ENCODE results near the gene DSG3.

The DSG3 gene

DNA sequence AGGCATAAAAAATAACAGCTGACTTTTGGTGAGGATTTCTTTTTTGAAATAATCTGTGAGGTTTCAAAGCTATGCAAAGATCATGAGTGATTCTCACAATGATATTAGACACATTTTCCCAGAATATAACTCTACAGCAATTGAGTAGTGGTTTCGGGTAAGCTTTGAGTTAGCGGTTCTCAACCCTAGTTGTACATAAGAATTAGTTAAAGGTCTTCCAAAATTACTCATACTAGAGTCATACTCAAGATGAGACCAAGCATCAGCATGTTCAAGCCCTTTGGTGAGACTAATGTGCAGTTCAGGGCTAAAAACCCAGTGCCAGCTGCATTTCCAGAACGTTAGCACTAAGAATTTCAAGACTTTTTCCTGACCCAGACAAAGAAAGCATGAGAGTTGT lies 39.9 kb upstream of the DSG3 start:
- no peak overlapping the region for H3K27ac ChIP-seq
- TF ChIP-seq, protein P1, sequence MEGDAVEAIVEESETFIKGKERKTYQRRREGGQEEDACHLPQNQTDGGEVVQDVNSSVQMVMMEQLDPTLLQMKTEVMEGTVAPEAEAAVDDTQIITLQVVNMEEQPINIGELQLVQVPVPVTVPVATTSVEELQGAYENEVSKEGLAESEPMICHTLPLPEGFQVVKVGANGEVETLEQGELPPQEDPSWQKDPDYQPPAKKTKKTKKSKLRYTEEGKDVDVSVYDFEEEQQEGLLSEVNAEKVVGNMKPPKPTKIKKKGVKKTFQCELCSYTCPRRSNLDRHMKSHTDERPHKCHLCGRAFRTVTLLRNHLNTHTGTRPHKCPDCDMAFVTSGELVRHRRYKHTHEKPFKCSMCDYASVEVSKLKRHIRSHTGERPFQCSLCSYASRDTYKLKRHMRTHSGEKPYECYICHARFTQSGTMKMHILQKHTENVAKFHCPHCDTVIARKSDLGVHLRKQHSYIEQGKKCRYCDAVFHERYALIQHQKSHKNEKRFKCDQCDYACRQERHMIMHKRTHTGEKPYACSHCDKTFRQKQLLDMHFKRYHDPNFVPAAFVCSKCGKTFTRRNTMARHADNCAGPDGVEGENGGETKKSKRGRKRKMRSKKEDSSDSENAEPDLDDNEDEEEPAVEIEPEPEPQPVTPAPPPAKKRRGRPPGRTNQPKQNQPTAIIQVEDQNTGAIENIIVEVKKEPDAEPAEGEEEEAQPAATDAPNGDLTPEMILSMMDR (conservative IDR thresholded peaks at IDR 0.05) = no peak

DNA sequence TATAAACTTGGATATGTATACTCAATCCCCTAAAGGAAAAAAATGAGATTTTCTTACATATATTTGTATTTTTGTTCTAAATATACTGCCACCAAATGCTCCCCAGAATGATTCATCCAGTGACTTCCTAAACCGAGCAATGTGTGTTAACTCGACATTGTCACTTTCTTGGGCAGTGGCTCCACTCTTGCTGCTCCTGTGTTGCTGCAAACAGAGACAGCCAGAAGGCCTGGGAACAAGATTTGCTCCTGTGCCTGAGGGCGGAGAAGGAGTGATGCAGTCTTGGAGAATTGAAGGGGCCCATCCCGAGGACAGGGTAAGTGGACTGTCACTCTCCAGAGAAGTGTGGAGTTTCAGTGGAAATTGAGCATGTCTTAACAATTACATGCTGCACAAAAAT lies 38.3 kb upstream of the DSG3 start:
- TF ChIP-seq, protein P1 (conservative IDR thresholded peaks at IDR 0.05) = no peak
- no peak overlapping the region for H3K27ac ChIP-seq

DNA sequence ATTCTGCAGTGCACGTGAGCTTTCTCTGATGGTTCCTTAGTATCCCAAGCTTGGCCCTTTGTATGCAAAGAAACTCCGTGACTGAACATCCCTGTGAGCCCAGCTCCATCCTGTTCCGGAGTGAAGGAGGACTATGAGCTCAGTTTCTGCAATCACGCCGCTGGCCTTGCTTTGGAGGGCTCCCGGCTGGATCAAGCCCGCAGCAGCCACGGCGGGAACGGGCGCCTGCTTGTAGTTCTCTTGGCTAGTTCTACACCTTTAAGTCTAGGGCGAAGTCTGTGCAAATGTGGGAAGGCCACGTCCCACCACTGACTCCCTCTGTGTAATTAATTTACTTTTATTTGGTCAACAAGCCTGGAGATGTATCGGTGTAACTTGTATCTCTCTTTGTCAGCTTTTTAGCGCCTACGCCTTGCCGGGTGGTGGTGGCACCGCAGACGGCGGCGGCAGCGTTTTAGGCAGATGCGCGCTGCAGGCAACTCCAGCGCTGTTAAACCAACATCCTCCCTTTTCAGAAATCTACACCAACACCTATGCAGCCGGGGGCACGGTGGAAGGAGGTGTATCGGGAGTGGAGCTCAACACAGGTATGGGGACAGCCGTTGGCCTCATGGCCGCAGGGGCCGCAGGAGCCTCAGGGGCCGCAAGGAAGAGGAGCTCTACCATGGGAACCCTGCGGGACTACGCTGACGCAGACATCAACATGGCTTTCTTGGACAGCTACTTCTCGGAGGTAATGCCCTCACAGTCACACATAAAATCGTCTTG lies 36.6 kb upstream of the DSG3 start:
- H3K27ac ChIP-seq = no peak overlapping the region
- TF ChIP-seq, protein P1 (conservative IDR thresholded peaks at IDR 0.05) = no peak

DNA sequence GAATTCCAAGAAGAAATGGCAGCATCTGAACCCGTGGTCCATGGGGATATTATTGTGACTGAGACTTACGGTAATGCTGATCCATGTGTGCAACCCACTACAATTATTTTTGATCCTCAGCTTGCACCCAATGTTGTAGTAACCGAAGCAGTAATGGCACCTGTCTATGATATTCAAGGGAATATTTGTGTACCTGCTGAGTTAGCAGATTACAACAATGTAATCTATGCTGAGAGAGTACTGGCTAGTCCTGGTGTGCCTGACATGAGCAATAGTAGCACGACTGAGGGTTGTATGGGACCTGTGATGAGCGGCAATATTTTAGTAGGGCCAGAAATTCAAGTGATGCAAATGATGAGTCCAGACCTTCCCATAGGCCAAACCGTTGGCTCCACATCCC lies 34.4 kb upstream of the DSG3 start:
- TF ChIP-seq, protein P1 (conservative IDR thresholded peaks at IDR 0.05) = no peak
- H3K27ac ChIP-seq = no peak overlapping the region

DNA sequence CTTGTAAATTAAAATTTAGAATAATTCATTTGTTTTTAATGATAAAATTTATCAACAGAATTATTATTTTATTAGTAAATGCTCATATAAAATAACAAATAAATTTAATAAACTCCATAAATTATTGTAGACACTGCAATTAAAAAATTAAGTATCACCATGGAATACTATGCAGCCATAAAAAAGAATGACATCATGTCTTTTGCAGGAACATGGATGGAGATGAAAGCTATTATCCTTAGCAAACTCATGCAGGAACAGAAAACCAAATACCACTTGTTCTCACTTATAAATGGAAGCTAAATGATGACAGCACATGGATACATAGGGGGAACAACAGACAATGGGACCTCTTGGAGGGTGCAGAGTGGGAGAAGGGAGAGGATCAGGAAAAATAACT lies 29.7 kb upstream of the DSG3 start:
- TF ChIP-seq, protein P1 (conservative IDR thresholded peaks at IDR 0.05) = no peak
- H3K27ac ChIP-seq = no peak overlapping the region

DNA sequence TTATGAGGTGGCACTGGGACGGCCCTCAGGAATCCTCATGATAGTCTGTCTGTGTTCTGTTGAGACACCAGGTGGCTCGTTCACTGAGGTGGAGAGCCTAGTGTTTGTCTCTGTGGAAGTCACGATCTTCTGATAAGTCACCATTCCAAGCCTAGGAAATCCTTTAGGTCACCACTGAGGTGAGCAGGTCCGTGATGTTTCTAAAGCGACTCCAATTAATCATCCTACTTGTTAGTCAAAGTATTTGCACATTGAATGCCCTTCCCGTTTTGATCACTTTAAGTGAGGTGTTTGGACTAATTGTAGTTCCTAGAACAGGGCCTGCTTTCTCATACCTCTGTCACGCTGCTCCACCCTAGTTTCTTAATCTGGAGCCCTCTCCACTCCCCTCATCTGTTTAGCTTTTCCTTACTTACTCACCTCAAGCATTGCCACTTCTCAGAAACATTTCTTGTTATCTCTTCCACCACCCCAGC lies 28.0 kb upstream of the DSG3 start:
- H3K27ac ChIP-seq = 0 out of 2 replicates have a peak overlapping the region, but pooled peaks have one; percentile 16
- TF ChIP-seq, protein P1 (conservative IDR thresholded peaks at IDR 0.05) = no peak

DNA sequence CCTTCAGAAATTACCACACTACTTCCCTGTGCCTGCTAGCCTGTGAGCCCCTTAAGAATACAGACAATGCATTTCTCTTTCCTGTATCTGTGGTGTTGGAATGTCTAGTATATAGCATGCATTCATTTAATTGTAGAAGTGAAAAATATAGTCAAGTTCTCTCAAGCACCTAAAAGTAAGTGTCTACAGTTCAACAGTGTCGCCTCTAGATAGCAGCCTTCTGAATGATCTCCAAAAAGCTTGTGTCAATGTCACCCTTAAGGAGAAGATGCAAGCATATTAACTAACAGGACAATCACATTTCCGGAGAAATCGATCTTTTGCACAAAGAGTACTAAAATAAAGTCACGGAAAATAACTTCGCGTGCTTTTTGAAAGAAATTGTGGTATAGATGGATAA lies 27.5 kb upstream of the DSG3 start:
- TF ChIP-seq, protein P1 (conservative IDR thresholded peaks at IDR 0.05) = no peak
- peak overlapping the region; percentile 16; the same call in 1 of the 2 replicates for H3K27ac ChIP-seq
